Stomach (tissue), 9 donors: ENCODE measurements around the gene COCH. TPM values are rescaled to one million over a fixed set of nuclear protein-coding genes. Genes with fewer than 3 reads are reported as not detected.

Source experiments
- DNase-seq, 2 donors: peaks; one replicate each; pipeline versions ENCODE4 v3.0.0 to v3.0.0-alpha.2; 2013 to 2019
- H3K27ac ChIP-seq, 5 donors: fragments of 200-600 bp in 4 of 5; sonication (generic) in 4 of 5; one replicate each; pipeline ENCODE4 v1.5.1; 2013 to 2019; ENCODE audit warnings: mild to moderate bottlenecking in 1 of 5, moderate library complexity in 1 of 5
- H3K27me3 ChIP-seq, 3 donors: fragments of 200-600 bp; sonication (generic); one replicate each; pipeline ENCODE4 v1.5.1; 2017 to 2019; ENCODE audit warnings: mixed run types in 1 of 3
- H3K36me3 ChIP-seq, 4 donors: fragments of 200-600 bp; sonication (generic); 1 replicate in 3 of 4; 2 replicates in 1 of 4; pipeline ENCODE4 v1.5.1; 2016 to 2019
- H3K4me1 ChIP-seq, 4 donors: fragments of 200-600 bp; sonication (generic); one replicate each; pipeline ENCODE4 v1.5.1; 2016 to 2019
- H3K4me3 ChIP-seq, 4 donors: fragments of 200-600 bp; sonication (generic) in 3 of 4; one replicate each; pipeline ENCODE4 v1.5.1; 2016 to 2019; ENCODE audit warnings: mild to moderate bottlenecking in 1 of 4
- H3K9me3 ChIP-seq, 4 donors: fragments of 200-600 bp; sonication (generic); one replicate each; pipeline ENCODE4 v1.5.1; 2016 to 2019
- CTCF ChIP-seq, 7 experiments: fragments of 450-650 bp in 4 of 7; fragments of 200-600 bp in 3 of 7; sonication (generic) in 3 of 7; IDR thresholded peaks; one replicate each; pipeline ENCODE4 v1.5.1; 2016 to 2019; ENCODE audit warnings: antibody characterized with exemption in 7 of 7, control low read depth in 2 of 7, mild to moderate bottlenecking in 1 of 7
- EP300 ChIP-seq: sonication (generic); formaldehyde crosslinking; IDR thresholded peaks from one replicate; pipeline ENCODE4 v1.6.1; 2017; ENCODE audit warnings: antibody characterized with exemption
- POLR2A ChIP-seq, 4 donors: fragments of 450-650 bp; IDR thresholded peaks; one replicate each; pipeline ENCODE4 v1.6.1; 2016; ENCODE audit warnings: antibody characterized with exemption in 4 of 4, control low read depth in 2 of 4, mild to moderate bottlenecking in 1 of 4, moderate library complexity in 1 of 4
- POLR2AphosphoS5 ChIP-seq, 3 donors: sonication (generic); formaldehyde crosslinking; IDR thresholded peaks; one replicate each; pipeline ENCODE4 v1.6.1; 2016; ENCODE audit warnings: antibody characterized with exemption in 3 of 3
- WGBS, 5 donors: extraction: QIAGEN DNeasy Blood & Tissue Kit in 3 of 5; methylation state at CpG; one replicate each; pipeline versions ENCODE4 v1.1.5 to v1.1.7; 2013 to 2018; 5-methylcytosine and 5-hydroxymethylcytosine counted together
- intact Hi-C: fragments of 100-400 bp; cut with DNase I; formaldehyde crosslinking; loops from one replicate; pipeline ENCODE4 v1.15.1; 2023; ENCODE audit warnings: low total_unique reads
- polyA plus RNA-seq, 3 donors: library from polyadenylated mRNA; stranded (reverse); fragments of 200-250 nt; gene quantifications; one replicate each; pipeline ENCODE4 v1.2.3, GENCODE V29; 2013
- total RNA-seq, 5 donors: library from RNA; depleted of rRNA; stranded (reverse); fragments of >200 nt; gene quantifications; one replicate each; pipeline versions ENCODE4 v1.1.0 to v1.2.3, GENCODE V29; 2014 to 2016
- donor health status: healthy with polysubstance abuse.
- donor health status: Bipolar disorder and iron deficiency.
- donor health status: healthy.

The COCH gene
- total and polyA plus RNA-seq, 8 donors, result 0.25 to 3.0 (median 1.2) TPM; not detected in 3

DNA sequence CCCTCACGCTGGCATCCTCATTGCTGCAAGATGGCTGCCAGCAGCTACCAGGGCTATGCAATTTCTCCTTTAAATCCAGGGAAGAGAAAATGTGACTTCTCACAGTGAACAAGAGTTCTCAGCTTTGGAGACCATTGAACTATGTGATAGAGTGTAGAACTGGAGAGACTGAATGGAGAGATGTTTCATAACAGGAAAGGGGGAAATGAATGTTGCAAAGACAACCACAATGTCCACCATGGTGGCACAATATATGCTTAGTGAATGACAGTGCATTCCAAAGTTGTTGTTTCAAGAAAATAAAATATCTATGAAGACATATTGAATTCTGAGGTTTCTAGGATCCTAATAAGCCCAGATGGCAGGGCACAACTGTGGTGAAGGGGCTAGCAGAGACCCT lies 13.2 kb upstream of the COCH start:
- Histone ChIP-seq H3K4me3 (no peak overlapping the region), H3K27ac (no peak overlapping the region), H3K27me3 (no peaks in the 10 kb centered on the region), H3K4me1 (no peaks in the 10 kb centered on the region), H3K36me3 (no peaks in the 10 kb centered on the region), H3K9me3 (no peaks in the 10 kb centered on the region)
- 83 to 98% (median 90%) methylated on average over 1 of the region's 1 CpG for WGBS, 5 donors
- intact Hi-C loops, result no loop called here
- TF ChIP-seq POLR2AphosphoS5 (IDR thresholded peaks at IDR 0.05) (no peak), POLR2A (IDR thresholded peaks at IDR 0.05) (no peak), EP300 (no peak), CTCF (IDR thresholded peaks at IDR 0.05) (no peak)
- no peak for DNase-seq

GRCh38 chr14:30864934-30865333 lies 9.4 kb upstream of the COCH start:
- WGBS, 5 donors, result 73 to 87% (median 82%) methylated on average over 5 of the region's 5 CpGs
- no peaks in the 10 kb centered on the region for H3K4me1 ChIP-seq
- DNase-seq, result no peak
- H3K4me3 ChIP-seq, result no peak overlapping the region
- no peak for TF ChIP-seq POLR2A (IDR thresholded peaks at IDR 0.05)
- TF ChIP-seq CTCF (IDR thresholded peaks at IDR 0.05), result no peak
- no peak for TF ChIP-seq EP300
- no peak for TF ChIP-seq POLR2AphosphoS5 (IDR thresholded peaks at IDR 0.05)
- no peaks in the 10 kb centered on the region for H3K9me3 ChIP-seq
- H3K27me3 ChIP-seq, result peaks cover 0 to 4% (median 0%) of the 10 kb centered on the region in 3 donors
- intact Hi-C loops, result no loop called here
- H3K27ac ChIP-seq, result no peak overlapping the region
- no peaks in the 10 kb centered on the region for H3K36me3 ChIP-seq

DNA sequence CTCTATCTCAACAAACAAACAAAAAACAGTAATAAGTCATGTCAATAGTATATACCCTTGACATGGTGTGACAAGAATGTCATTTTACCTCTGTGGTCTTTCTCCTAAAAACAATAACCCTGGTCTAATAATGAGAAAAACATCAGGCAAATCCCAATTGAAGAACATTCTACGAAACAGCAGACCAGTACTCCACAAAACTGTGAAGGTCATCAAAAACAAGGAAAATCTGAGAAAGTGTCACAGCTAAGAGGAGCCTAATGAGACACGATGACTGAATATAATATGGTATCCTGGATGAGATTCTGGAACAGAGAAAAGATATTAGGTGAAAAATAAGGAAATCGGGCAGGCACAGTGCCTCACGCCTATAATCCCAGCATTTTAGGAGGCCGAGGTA lies 5.6 kb upstream of the COCH start:
- intact Hi-C loops, result no loop called here
- no peak for TF ChIP-seq POLR2A (IDR thresholded peaks at IDR 0.05)
- TF ChIP-seq POLR2AphosphoS5 (IDR thresholded peaks at IDR 0.05), result no peak
- no peak for TF ChIP-seq EP300
- no peak for TF ChIP-seq CTCF (IDR thresholded peaks at IDR 0.05)
- whole genome bisulfite sequencing, 5 donors, result 94 to 98% (median 96%) methylated on average over 5 of the region's 5 CpGs
- peaks cover 0 to 1% (median 0%) of the 10 kb centered on the region in 4 donors for H3K4me1 ChIP-seq
- no peak overlapping the region for H3K27ac ChIP-seq
- H3K27me3 ChIP-seq, result peaks cover 0 to 27% (median 6%) of the 10 kb centered on the region in 3 donors
- H3K36me3 ChIP-seq, result no peaks in the 10 kb centered on the region
- no peak overlapping the region for H3K4me3 ChIP-seq
- no peak for DNase-seq
- H3K9me3 ChIP-seq, result no peaks in the 10 kb centered on the region

GRCh38 chr14:30869551-30870155 lies 4.7 kb upstream of the COCH start:
- TF ChIP-seq CTCF (IDR thresholded peaks at IDR 0.05) (no peak), POLR2AphosphoS5 (IDR thresholded peaks at IDR 0.05) (no peak), EP300 (no peak), POLR2A (IDR thresholded peaks at IDR 0.05) (no peak)
- no peaks in the 10 kb centered on the region for H3K9me3 ChIP-seq
- H3K4me1 ChIP-seq, result peaks cover 8 to 10% (median 9%) of the 10 kb centered on the region in 4 donors
- DNase-seq, result no peak
- H3K27ac ChIP-seq, result no peak overlapping the region
- H3K36me3 ChIP-seq, result no peaks in the 10 kb centered on the region
- intact Hi-C loops, result no loop called here
- H3K4me3 ChIP-seq, result no peak overlapping the region
- WGBS, 5 donors, result 59 to 72% (median 69%) methylated on average over 2 of the region's 2 CpGs
- peaks cover 0 to 36% (median 15%) of the 10 kb centered on the region in 3 donors for H3K27me3 ChIP-seq
